HS-5 (cell line): Measurements from ENCODE around the gene DNPEP.
A peak's percentile ranks its signal among the peaks of the same experiment; 100 is the strongest.

ENCODE experiments used
- DNase-seq: peaks from one replicate; pipeline ENCODE4 v3.0.0-alpha.2; 2012; ENCODE audit warnings: low read depth

DNPEP gene

DNA sequence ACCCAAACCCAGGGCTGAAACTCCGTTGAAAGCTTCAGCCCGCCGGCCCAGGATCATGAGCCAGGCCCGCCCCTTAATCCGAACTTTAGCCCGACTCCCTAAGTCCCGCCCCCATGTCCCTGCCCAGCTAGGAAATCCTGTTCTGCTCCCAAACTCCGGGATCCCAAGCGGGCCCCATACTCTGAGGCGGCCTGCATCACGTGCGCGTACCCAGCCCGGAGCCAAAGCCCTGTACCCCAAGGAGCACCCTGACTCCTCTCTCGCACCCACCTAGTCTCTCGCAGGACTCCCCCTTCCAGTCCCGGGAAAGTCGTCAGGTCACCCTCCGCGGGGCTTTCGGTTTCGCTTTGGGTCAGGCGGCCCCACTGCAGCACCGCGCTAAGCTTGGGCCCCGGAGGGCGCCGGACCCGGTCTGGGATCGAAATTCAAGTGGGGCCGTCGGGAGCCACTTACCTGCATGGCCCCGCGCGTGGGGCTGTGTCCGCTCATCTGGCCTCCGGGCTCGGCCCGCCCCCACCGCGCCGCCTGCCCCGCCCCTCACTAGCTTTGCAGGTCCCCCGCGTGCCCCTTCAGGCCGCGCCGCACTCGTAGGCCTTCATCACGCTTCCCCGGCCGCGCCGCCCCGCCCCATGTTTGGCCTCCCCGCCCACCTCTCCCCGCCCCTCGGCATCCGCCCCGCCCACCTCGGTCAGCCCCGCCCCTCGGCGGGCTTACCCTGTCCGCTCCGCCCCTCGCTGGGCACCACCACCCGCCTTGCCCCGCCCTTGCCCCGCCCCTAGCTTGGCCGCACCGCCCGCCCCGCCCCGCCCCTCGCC lies at the start of gene DNPEP:
DNPEP (minus strand) TSS at position 607 of the 815 bp plus-strand sequence; CDS start at position 489, 118 bp downstream.
- DNase-seq, result peak; percentile 58

GRCh38 chr2:219437141-219437540 lies 49.4 kb upstream of the DNPEP start:
- no peak for DNase-seq

- no peak for DNase-seq
Observed at GRCh38 chr2:219436491-219436890, 48.8 kb upstream of the DNPEP start.

DNA sequence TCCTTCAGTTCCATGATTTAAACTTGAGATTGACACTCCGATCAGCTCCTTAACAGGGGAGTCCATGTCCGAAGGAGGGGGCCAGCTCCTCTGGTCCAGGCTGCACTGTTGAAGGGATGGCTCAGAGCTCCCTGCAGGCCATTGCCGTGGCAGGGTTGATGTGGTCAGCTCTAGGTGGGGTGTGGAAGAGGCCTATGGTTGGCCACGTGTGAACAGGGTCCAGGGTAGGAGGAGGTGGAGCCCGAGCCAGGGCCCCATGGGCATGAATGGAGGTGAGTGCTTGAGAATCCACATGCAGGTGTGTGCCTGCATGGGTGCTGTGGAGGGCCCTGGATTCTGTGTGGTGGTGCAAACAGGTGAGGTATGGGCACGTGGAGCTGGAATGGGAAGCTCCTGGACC lies 48.0 kb upstream of the DNPEP start:
- DNase-seq, result no peak

- DNase-seq, result no peak
Observed at GRCh38 chr2:219434718-219435525, 47.2 kb upstream of the DNPEP start, which contains the start of gene SPEG. TSS of gene SPEG (plus strand) at chr2:219434843. CDS start at chr2:219434978, 135 bp downstream.

DNA sequence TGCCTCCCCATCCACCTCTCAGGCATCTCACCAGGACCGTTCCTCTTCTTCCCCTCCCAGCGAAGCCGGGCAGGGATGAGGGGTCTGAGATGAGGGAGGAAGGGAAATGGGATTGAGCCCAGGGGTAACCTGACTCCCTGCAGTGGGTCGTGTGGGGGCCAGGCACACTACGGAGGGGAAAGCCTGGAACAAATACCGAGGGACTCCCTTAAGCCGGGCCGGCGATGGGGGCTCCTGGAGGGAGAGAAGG lies 46.7 kb upstream of the DNPEP start:
- DNase-seq, result no peak

DNA sequence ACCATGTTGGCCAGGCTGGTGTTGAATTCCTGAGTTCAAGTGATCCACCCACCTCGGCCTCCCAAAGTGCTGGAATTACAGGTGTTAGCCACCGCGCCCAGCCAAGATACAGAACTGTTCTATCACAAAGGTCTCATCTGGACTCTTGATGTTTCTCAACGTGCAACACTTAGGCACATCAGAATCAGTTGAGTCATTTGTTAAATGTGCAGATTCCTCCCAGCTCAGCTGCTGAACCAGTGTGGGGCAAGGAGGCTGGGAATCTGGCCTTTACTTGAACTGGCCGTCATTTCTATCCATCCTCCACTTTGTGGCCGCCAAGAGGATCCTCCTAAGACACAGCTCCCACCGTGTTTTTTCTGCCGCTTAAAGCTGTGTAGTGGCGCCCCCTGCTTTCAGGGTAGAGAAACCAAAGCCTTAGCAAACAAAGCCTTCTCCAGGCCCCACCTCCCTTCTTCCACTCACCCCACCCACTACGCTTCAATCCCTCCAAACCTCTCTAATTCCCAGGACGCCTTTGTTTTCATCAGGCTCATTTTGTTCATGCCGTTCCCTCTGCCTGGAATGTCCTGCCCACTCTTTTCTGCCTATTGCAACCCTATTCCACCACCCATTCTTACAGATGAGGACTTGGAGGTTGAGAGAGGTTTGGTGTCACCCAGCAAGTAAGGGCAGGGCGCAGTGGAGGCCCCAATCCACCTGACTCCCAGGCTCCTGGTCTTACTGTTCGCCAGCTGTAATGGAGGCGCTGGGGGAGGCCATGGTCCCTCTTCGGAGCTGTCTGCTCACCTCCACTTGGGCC lies 46.2 kb upstream of the DNPEP start:
- DNase-seq, result no peak

GRCh38 chr2:219430633-219431615 lies 43.2 kb upstream of the DNPEP start:
- no peak for DNase-seq

- DNase-seq, result no peak
Observed at GRCh38 chr2:219429958-219430606, 42.4 kb upstream of the DNPEP start.

GRCh38 chr2:219428469-219428868 lies 40.8 kb upstream of the DNPEP start:
- no peak for DNase-seq

GRCh38 chr2:219426534-219427136 lies 38.9 kb upstream of the DNPEP start:
- no peak for DNase-seq

DNA sequence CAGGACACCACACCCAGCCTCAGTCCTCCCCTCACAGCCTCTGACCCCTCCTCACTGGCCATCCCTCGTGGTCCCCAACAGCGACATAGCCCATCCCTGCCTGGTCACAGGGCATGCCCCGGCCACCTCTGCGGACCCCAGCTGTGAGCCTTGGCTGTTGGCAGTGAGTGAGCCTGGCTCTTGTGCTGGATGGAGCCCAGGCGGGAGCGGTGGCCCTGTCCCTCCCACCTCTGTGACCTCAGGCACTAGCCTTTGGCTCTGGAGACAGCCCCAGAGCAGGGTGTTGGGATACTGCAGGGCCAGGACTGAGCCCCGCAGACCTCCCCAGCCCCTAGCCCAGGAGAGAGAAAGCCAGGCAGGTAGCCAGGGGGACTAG lies 38.3 kb upstream of the DNPEP start:
- DNase-seq, result no peak

DNA sequence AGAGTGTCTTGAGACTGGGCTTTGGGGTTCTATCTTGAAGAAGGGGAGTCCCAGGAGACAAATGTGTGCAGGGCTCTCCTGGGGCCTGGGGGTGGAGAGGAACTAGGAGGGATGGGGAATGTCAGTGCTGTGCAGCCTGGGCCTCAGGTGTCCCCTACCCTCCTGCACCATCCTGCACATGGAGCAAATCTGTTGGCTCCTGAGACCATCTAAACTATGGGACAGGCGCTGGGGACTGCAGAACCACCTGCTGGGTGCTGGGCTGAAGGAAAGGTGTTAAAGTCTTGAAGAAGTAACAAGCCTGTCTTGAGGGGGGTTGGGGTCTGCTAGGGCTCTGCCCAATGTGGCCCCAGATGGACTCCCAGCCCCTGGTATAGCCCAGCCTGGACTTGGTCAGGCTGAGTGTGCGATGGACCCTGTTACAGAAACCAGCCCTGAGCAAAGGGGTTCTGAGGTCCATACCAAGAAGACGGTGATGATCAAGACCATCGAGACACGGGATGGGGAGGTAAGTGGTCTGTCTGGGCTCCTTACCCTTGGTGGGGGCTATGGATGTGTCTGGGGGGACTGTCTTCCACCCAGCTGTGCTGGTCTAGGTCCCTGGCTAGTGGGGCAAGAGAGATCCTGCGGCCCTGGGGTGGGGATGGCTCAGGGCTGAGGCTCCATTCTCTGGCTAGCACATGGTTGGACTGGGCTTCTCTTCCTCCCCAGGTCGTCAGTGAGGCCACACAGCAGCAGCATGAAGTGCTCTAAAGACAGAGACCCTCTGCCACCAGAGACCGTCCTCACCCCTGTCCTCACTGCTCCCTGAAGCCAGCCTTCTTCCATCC lies 37.7 kb upstream of the DNPEP start:
- no peak for DNase-seq

- no peak for DNase-seq
Observed at GRCh38 chr2:219423652-219424377, 36.1 kb upstream of the DNPEP start.

- no peak for DNase-seq
Observed at GRCh38 chr2:219422952-219423534, 35.3 kb upstream of the DNPEP start.

DNA sequence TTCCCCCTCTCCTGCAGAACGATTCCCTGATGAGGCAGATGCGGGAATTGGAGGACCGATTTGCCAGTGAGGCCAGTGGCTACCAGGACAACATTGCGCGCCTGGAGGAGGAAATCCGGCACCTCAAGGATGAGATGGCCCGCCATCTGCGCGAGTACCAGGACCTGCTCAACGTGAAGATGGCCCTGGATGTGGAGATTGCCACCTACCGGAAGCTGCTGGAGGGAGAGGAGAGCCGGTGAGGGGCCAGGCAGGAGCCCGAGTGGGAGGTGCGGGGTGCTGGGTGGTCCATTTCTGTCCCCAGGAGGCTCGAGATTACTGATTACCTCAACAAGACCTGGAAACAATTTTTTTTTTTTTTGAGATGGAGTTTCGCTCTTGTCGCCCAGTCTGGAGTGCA lies 33.6 kb upstream of the DNPEP start:
- no peak for DNase-seq

- no peak for DNase-seq
Observed at GRCh38 chr2:219420687-219421086, 33.0 kb upstream of the DNPEP start.
